Endothelial cell of umbilical vein (primary cell): ENCODE data around the gene PRPF38B.

Experiments used
- CTCF ChIP-seq, 2 donors: IDR thresholded peaks; 1 replicate in 1 of 2; 2 replicates in 1 of 2; pipeline ENCODE4 v1.5.1; 2011; ENCODE audit warnings: low read length in 2 of 2, mild to moderate bottlenecking in 2 of 2, moderate library complexity in 2 of 2, control low read depth in 1 of 2, inconsistent platforms in 1 of 2, low read depth in 1 of 2; ENCODE audit not compliant: insufficient read depth in 1 of 2; ENCODE audit errors: extremely low read depth in 1 of 2
- EZH2 ChIP-seq: IDR thresholded peaks from 2 replicates; pipeline ENCODE4 v1.6.1; 2012; ENCODE audit warnings: borderline replicate concordance, low read depth, mild to moderate bottlenecking, moderate library complexity, low read length, inconsistent platforms; ENCODE audit not compliant: severe bottlenecking

- no peak for TF ChIP-seq EZH2
- no peak for TF ChIP-seq CTCF (IDR thresholded peaks at IDR 0.05; ENCODE audit: extremely low read depth in 1 of 2, insufficient read depth in 1 of 2, low read depth in 1 of 2, low read length in 2 of 2)
Observed at GRCh38 chr1:108718927-108719655, 27.0 kb downstream of the PRPF38B start.
